K562 (cell line): Measurements from ENCODE around the gene RERE. TPM values are rescaled to one million over a fixed set of nuclear protein-coding genes. Genes with fewer than 3 reads are reported as not detected.

ENCODE experiments used
- BDP1 ChIP-seq: IDR thresholded peaks from 3 replicates; pipeline ENCODE4 v1.6.1; 2011; ENCODE audit not compliant: insufficient read length, insufficient read depth
- CBFA2T2 ChIP-seq: fragments of 450-650 bp; conservative IDR thresholded peaks from 2 replicates; pipeline ENCODE4 v1.6.1; 2017; ENCODE audit warnings: mild to moderate bottlenecking
- CTBP1 ChIP-seq: fragments of 450-650 bp; IDR thresholded peaks from 2 replicates; pipeline ENCODE4 v1.6.1; 2016; ENCODE audit warnings: borderline replicate concordance
- ELF1 ChIP-seq: fragments of 200-800 bp; sonication (Bioruptor generic); IDR thresholded peaks from 2 replicates; pipeline ENCODE4 v1.6.1; 2016; ENCODE audit warnings: missing genetic modification characterization, missing compliant biosample characterization
- ETS2 ChIP-seq: IDR thresholded peaks from 2 replicates; pipeline ENCODE4 v1.6.1; 2016; ENCODE audit warnings: borderline replicate concordance, missing genetic modification characterization, mild to moderate bottlenecking, moderate library complexity, missing compliant biosample characterization; ENCODE audit not compliant: poor library complexity, severe bottlenecking
- GABPB2 ChIP-seq: fragments of 250-450 bp; sonication (Bioruptor Pico); conservative IDR thresholded peaks from 2 replicates; pipeline ENCODE4 v1.5.1; 2021; ENCODE audit warnings: mild to moderate bottlenecking
- KAT2B ChIP-seq: IDR thresholded peaks from one replicate; pipeline ENCODE4 v1.6.1; 2012; ENCODE audit warnings: low read depth, mild to moderate bottlenecking, control low read depth, inconsistent platforms, low read length, moderate library complexity
- L3MBTL2 ChIP-seq: fragments of 450-650 bp; IDR thresholded peaks from 2 replicates; pipeline ENCODE4 v1.6.1; 2016; ENCODE audit warnings: mild to moderate bottlenecking, moderate library complexity
- NCOA1 ChIP-seq: fragments of 450-650 bp; IDR thresholded peaks from 2 replicates; pipeline ENCODE4 v1.6.1; 2016; ENCODE audit warnings: low read depth
- NR2F6 ChIP-seq: fragments of 450-650 bp; formaldehyde crosslinking; IDR thresholded peaks from 2 replicates; pipeline ENCODE4 v1.4.0; 2020; ENCODE audit warnings: mild to moderate bottlenecking
- POLR2A ChIP-seq: fragments of 450-650 bp; conservative IDR thresholded peaks from 2 replicates; pipeline ENCODE4 v1.6.1; 2016
- SIRT6 ChIP-seq: IDR thresholded peaks from one replicate; pipeline ENCODE4 v1.6.1; 2012; ENCODE audit warnings: low read depth, mild to moderate bottlenecking, control low read depth, inconsistent platforms, low read length, moderate library complexity
- TBP ChIP-seq: optimal IDR thresholded peaks from 2 replicates; pipeline ENCODE3; 2011; ENCODE audit warnings: low read depth, low read length, improper control_type of control experiment
- ZNF431 ChIP-seq: sonication (generic); formaldehyde crosslinking; IDR thresholded peaks from 2 replicates; pipeline ENCODE4 v1.8.0; 2022; ENCODE audit warnings: mild to moderate bottlenecking, missing genetic modification reagents
- ZZZ3 ChIP-seq: fragments of 450-650 bp; IDR thresholded peaks from 2 replicates; pipeline ENCODE4 v1.6.1; 2016; ENCODE audit warnings: antibody characterized with exemption, mild to moderate bottlenecking, moderate library complexity
- polyA plus RNA-seq, 8 experiments: library from polyadenylated mRNA; depleted of rRNA in 4 of 8; stranded (reverse) in 5 of 8; unstranded in 3 of 8; fragments of >200 nt; fragmentation: Nextera tagmentation in 2 of 8; fragmentation: Illumina TruSeq in 1 of 8; extraction: Ambion mirVana in 2 of 8; extraction: Trizol in 1 of 8; gene quantifications; 2 replicates each; pipeline versions ENCODE4 v1.2.1 to v1.2.3, GENCODE V29; 2011 to 2014; ENCODE audit warnings: inconsistent platforms in 1 of 8, missing spikeins in 1 of 8
- total RNA-seq, 7 experiments: library from RNA; depleted of rRNA in 6 of 7; stranded (reverse); fragments of >200 nt in 6 of 7; fragmentation: Illumina TruSeq in 2 of 7; extraction: Trizol in 2 of 7; gene quantifications; 2 replicates each; pipeline versions ENCODE4 v1.2.1 to v1.2.3, GENCODE V29; 2011 to 2021; ENCODE audit warnings: low replicate concordance in 1 of 7
- TF ChIP-seq, protein P1 (sequence below): fragments of 450-650 bp; IDR thresholded peaks from 2 replicates; pipeline ENCODE4 v1.7.1; 2018; ENCODE audit warnings: mild to moderate bottlenecking, low read depth; ENCODE audit not compliant: partially characterized antibody
- TF ChIP-seq, protein P2 (sequence below): fragments of 250-450 bp; sonication (Bioruptor Pico); IDR thresholded peaks from 2 replicates; pipeline ENCODE4 v1.5.0; 2021; ENCODE audit warnings: mild to moderate bottlenecking, borderline replicate concordance
- TF ChIP-seq, protein P3 (sequence below): fragments of 450-650 bp; IDR thresholded peaks from 2 replicates; pipeline ENCODE4 v1.6.1; 2017; ENCODE audit warnings: antibody characterized with exemption, mild to moderate bottlenecking
- TF ChIP-seq, protein P4 (sequence below): fragments of 150-350 bp; conservative IDR thresholded peaks from 2 replicates; pipeline ENCODE4 v1.6.1; 2014; ENCODE audit warnings: low read length

Gene RERE
- total and polyA plus RNA-seq, 9 of the 15 experiments (the other 6 are each of a cell fraction or from before 2014, with no cell fraction given): 3.0 to 51.5 (median 13.4) TPM

DNA sequence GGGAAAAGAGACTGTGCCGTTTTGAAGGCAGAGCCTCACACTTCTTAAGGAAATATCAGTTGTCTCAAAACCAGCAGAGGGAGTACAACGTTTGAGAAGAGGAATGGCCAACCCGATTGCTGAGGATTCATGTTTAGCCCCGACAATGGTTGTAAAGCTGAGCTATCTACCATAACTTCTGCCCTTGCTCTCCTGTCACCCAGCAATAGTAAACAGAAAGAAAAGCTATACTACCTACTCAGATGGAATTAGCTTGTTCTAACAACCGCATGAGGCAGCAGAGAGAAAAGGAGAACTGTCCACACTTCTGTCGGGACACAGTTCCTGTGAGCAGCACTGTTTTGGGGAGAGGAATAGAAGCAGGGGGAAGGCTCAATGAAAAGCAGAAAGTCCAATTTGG lies 408.3 kb downstream of the RERE start (continued):
- no peak for TF ChIP-seq TBP
- peak; percentile 42; the same call in 1 of the 2 replicates for TF ChIP-seq L3MBTL2
- TF ChIP-seq, protein P1, sequence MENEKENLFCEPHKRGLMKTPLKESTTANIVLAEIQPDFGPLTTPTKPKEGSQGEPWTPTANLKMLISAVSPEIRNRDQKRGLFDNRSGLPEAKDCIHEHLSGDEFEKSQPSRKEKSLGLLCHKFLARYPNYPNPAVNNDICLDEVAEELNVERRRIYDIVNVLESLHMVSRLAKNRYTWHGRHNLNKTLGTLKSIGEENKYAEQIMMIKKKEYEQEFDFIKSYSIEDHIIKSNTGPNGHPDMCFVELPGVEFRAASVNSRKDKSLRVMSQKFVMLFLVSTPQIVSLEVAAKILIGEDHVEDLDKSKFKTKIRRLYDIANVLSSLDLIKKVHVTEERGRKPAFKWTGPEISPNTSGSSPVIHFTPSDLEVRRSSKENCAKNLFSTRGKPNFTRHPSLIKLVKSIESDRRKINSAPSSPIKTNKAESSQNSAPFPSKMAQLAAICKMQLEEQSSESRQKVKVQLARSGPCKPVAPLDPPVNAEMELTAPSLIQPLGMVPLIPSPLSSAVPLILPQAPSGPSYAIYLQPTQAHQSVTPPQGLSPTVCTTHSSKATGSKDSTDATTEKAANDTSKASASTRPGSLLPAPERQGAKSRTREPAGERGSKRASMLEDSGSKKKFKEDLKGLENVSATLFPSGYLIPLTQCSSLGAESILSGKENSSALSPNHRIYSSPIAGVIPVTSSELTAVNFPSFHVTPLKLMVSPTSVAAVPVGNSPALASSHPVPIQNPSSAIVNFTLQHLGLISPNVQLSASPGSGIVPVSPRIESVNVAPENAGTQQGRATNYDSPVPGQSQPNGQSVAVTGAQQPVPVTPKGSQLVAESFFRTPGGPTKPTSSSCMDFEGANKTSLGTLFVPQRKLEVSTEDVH: no peak
- TF ChIP-seq KAT2B: no peak
- TF ChIP-seq, protein P2, sequence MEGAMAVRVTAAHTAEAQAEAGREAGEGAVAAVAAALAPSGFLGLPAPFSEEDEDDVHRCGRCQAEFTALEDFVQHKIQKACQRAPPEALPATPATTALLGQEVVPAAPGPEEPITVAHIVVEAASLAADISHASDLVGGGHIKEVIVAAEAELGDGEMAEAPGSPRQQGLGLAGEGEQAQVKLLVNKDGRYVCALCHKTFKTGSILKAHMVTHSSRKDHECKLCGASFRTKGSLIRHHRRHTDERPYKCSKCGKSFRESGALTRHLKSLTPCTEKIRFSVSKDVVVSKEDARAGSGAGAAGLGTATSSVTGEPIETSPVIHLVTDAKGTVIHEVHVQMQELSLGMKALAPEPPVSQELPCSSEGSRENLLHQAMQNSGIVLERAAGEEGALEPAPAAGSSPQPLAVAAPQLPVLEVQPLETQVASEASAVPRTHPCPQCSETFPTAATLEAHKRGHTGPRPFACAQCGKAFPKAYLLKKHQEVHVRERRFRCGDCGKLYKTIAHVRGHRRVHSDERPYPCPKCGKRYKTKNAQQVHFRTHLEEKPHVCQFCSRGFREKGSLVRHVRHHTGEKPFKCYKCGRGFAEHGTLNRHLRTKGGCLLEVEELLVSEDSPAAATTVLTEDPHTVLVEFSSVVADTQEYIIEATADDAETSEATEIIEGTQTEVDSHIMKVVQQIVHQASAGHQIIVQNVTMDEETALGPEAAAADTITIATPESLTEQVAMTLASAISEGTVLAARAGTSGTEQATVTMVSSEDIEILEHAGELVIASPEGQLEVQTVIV (CRISPR knock-in tag): no peak
- no peak for TF ChIP-seq NR2F6 (CRISPR knock-in tag)
- TF ChIP-seq, protein P3, sequence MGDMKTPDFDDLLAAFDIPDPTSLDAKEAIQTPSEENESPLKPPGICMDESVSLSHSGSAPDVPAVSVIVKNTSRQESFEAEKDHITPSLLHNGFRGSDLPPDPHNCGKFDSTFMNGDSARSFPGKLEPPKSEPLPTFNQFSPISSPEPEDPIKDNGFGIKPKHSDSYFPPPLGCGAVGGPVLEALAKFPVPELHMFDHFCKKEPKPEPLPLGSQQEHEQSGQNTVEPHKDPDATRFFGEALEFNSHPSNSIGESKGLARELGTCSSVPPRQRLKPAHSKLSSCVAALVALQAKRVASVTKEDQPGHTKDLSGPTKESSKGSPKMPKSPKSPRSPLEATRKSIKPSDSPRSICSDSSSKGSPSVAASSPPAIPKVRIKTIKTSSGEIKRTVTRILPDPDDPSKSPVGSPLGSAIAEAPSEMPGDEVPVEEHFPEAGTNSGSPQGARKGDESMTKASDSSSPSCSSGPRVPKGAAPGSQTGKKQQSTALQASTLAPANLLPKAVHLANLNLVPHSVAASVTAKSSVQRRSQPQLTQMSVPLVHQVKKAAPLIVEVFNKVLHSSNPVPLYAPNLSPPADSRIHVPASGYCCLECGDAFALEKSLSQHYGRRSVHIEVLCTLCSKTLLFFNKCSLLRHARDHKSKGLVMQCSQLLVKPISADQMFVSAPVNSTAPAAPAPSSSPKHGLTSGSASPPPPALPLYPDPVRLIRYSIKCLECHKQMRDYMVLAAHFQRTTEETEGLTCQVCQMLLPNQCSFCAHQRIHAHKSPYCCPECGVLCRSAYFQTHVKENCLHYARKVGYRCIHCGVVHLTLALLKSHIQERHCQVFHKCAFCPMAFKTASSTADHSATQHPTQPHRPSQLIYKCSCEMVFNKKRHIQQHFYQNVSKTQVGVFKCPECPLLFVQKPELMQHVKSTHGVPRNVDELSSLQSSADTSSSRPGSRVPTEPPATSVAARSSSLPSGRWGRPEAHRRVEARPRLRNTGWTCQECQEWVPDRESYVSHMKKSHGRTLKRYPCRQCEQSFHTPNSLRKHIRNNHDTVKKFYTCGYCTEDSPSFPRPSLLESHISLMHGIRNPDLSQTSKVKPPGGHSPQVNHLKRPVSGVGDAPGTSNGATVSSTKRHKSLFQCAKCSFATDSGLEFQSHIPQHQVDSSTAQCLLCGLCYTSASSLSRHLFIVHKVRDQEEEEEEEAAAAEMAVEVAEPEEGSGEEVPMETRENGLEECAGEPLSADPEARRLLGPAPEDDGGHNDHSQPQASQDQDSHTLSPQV: no peak
- TF ChIP-seq, protein P4, sequence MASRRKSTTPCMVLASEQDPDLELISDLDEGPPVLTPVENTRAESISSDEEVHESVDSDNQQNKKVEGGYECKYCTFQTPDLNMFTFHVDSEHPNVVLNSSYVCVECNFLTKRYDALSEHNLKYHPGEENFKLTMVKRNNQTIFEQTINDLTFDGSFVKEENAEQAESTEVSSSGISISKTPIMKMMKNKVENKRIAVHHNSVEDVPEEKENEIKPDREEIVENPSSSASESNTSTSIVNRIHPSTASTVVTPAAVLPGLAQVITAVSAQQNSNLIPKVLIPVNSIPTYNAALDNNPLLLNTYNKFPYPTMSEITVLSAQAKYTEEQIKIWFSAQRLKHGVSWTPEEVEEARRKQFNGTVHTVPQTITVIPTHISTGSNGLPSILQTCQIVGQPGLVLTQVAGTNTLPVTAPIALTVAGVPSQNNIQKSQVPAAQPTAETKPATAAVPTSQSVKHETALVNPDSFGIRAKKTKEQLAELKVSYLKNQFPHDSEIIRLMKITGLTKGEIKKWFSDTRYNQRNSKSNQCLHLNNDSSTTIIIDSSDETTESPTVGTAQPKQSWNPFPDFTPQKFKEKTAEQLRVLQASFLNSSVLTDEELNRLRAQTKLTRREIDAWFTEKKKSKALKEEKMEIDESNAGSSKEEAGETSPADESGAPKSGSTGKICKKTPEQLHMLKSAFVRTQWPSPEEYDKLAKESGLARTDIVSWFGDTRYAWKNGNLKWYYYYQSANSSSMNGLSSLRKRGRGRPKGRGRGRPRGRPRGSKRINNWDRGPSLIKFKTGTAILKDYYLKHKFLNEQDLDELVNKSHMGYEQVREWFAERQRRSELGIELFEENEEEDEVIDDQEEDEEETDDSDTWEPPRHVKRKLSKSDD: no peak
- no peak for TF ChIP-seq ZZZ3
- TF ChIP-seq ETS2: no peak
- no peak for TF ChIP-seq SIRT6
- TF ChIP-seq ELF1 (tag): no peak
- no peak for TF ChIP-seq NCOA1
- no peak for TF ChIP-seq CBFA2T2
- no peak for TF ChIP-seq GABPB2 (CRISPR knock-in tag)
- no peak for TF ChIP-seq BDP1
- peak; percentile 27; the same call in 1 of the 2 replicates for TF ChIP-seq CTBP1
- TF ChIP-seq ZNF431 (CRISPR knock-in tag): no peak
- TF ChIP-seq POLR2A: no peak
